Testis (tissue), 2 donors: Measurements from ENCODE around the gene GABBR2.

Experiments
- POLR2A ChIP-seq: fragments of 450-650 bp; IDR thresholded peaks from one replicate; pipeline ENCODE4 v1.6.1; 2017; ENCODE audit warnings: antibody characterized with exemption, mild to moderate bottlenecking, moderate library complexity
- TF ChIP-seq, protein P1 (sequence below), 3 experiments: fragments of 450-650 bp in 2 of 3; fragments of 200-600 bp in 1 of 3; sonication (generic) in 1 of 3; IDR thresholded peaks; one replicate each; pipeline ENCODE4 v1.5.1; 2016 to 2019; ENCODE audit warnings: antibody characterized with exemption in 3 of 3, mild to moderate bottlenecking in 2 of 3, moderate library complexity in 1 of 3

- TF ChIP-seq, protein P1, sequence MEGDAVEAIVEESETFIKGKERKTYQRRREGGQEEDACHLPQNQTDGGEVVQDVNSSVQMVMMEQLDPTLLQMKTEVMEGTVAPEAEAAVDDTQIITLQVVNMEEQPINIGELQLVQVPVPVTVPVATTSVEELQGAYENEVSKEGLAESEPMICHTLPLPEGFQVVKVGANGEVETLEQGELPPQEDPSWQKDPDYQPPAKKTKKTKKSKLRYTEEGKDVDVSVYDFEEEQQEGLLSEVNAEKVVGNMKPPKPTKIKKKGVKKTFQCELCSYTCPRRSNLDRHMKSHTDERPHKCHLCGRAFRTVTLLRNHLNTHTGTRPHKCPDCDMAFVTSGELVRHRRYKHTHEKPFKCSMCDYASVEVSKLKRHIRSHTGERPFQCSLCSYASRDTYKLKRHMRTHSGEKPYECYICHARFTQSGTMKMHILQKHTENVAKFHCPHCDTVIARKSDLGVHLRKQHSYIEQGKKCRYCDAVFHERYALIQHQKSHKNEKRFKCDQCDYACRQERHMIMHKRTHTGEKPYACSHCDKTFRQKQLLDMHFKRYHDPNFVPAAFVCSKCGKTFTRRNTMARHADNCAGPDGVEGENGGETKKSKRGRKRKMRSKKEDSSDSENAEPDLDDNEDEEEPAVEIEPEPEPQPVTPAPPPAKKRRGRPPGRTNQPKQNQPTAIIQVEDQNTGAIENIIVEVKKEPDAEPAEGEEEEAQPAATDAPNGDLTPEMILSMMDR (IDR thresholded peaks at IDR 0.05), result no peak
- no peak for TF ChIP-seq POLR2A
Observed at GRCh38 chr9:98593354-98594253, 115.1 kb downstream of the GABBR2 start.
